Prostate gland (tissue), 2 donors: ENCODE results near the gene NEBL. TPM values are rescaled to one million over a fixed set of nuclear protein-coding genes. Genes with fewer than 3 reads are reported as not detected.

ENCODE experiments used
- DNase-seq: peaks from one replicate; pipeline ENCODE4 v3.0.0-alpha.2; 2019; ENCODE audit warnings: low spot score
- H3K27ac ChIP-seq, 2 donors: fragments of 200-600 bp; sonication (generic); 2 replicates each; pipeline ENCODE4 v1.5.1; 2017 to 2019
- H3K27me3 ChIP-seq: fragments of 200-600 bp; sonication (generic); replicated peaks from 2 replicates; pipeline ENCODE4 v1.5.1; 2019; ENCODE audit not compliant: insufficient read depth
- H3K36me3 ChIP-seq, 2 donors: fragments of 200-600 bp; sonication (generic); 1 replicate in 1 of 2; 2 replicates in 1 of 2; pipeline versions ENCODE4 v1.5.1 to v1.8.1; 2017 to 2019
- H3K4me1 ChIP-seq: fragments of 200-600 bp; sonication (generic); replicated peaks from 2 replicates; pipeline ENCODE4 v1.5.1; 2019
- H3K4me3 ChIP-seq, 2 donors: fragments of 200-600 bp; sonication (generic); 2 replicates each; pipeline ENCODE4 v1.5.1; 2017 to 2019
- H3K9me3 ChIP-seq: fragments of 200-600 bp; sonication (generic); 2 replicates; pipeline ENCODE4 v1.5.1; 2017
- CTCF ChIP-seq, 4 experiments: fragments of 200-600 bp in 2 of 4; fragments of 450-650 bp in 2 of 4; sonication (generic) in 2 of 4; IDR thresholded peaks; 1 replicate in 3 of 4; 2 replicates in 1 of 4; pipeline ENCODE4 v1.5.1; 2016 to 2019; ENCODE audit warnings: antibody characterized with exemption in 4 of 4, mild to moderate bottlenecking in 2 of 4, moderate library complexity in 2 of 4
- POLR2A ChIP-seq: fragments of 450-650 bp; IDR thresholded peaks from one replicate; pipeline ENCODE4 v1.6.1; 2016; ENCODE audit warnings: antibody characterized with exemption, mild to moderate bottlenecking
- POLR2AphosphoS5 ChIP-seq: sonication (generic); formaldehyde crosslinking; IDR thresholded peaks from one replicate; pipeline ENCODE4 v1.6.1; 2017; ENCODE audit warnings: antibody characterized with exemption
- WGBS: methylation state at CpG from one replicate; pipeline ENCODE4 v1.1.5; 2018; 5-methylcytosine and 5-hydroxymethylcytosine counted together
- intact Hi-C: fragments of 100-400 bp; cut with DNase I; formaldehyde crosslinking; loops from one replicate; pipeline ENCODE4 v1.14.2; 2022
- total RNA-seq, 2 donors: library from RNA; depleted of rRNA; stranded (reverse); fragments of >200 nt; gene quantifications; one replicate each; pipeline ENCODE4 v1.1.0, GENCODE V29; 2016

The NEBL gene
- total RNA-seq, 2 donors from 2014 or later: 22.5 to 29.0 TPM

DNA sequence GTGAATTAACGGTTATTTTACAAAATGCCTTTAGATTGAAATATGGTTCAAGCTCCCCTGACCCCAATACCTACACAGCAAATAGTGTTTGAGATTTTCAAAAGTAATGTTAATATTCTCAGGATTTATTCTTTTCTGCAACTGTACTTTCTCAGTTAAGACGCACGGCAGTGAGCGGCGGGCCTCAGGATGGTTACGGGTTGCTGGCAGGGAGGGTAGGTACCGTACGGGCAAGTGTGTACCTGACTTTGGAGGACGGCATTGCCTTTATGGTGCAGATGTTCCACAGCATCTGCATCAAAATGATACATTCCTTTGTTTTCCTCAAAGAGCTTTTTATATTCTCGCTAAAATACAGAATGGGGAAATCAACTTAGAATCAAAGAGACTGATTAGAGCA, 44.8 kb downstream of the NEBL start:
- Histone ChIP-seq H3K9me3 (no peaks in the 10 kb centered on the region), H3K36me3 (no peaks in the 10 kb centered on the region), H3K4me3 (no peak overlapping the region), H3K4me1 (no peaks in the 10 kb centered on the region), H3K27ac (no peak overlapping the region), H3K27me3 (no peaks in the 10 kb centered on the region)
- no peak for DNase-seq
- intact Hi-C loops: no loop called here
- WGBS: 92% methylated on average over 10 of the region's 10 CpGs
- TF ChIP-seq CTCF (IDR thresholded peaks at IDR 0.05): no peak
- no peak for TF ChIP-seq POLR2AphosphoS5
- TF ChIP-seq POLR2A: no peak

GRCh38 chr10:20847512-20847911, 49.6 kb downstream of the NEBL start:
- Histone ChIP-seq H3K4me1 (no peaks in the 10 kb centered on the region), H3K27me3 (no peaks in the 10 kb centered on the region), H3K9me3 (no peaks in the 10 kb centered on the region), H3K4me3 (no peak overlapping the region), H3K27ac (no peak overlapping the region), H3K36me3 (no peaks in the 10 kb centered on the region)
- 74% methylated on average over 2 of the region's 2 CpGs for WGBS
- intact Hi-C loops: no loop called here
- no peak for TF ChIP-seq POLR2A
- no peak for TF ChIP-seq POLR2AphosphoS5
- no peak for TF ChIP-seq CTCF (IDR thresholded peaks at IDR 0.05)
- no peak for DNase-seq

DNA sequence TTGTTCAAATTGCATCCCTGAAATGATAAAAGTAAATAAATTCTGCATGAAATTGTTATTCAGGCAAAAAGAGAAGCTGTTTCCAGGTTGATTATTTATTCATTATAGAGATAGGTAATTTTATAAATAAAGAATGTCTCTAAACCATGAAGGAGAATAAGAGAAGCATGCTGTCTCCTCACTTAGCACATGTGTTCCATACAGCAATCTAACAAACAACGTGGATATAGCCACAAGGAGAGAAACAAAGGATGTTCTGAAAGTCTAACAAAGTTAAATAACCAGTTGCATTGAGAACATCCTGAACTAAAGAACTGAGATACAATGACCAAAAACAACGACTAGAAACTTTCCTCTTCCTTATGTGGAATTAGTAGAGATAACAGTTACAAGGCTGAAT, 50.8 kb downstream of the NEBL start:
- H3K36me3 ChIP-seq: no peaks in the 10 kb centered on the region
- 68% methylated on average over 2 of the region's 2 CpGs for WGBS
- no peak for DNase-seq
- no peaks in the 10 kb centered on the region for H3K9me3 ChIP-seq
- no peaks in the 10 kb centered on the region for H3K4me1 ChIP-seq
- no peaks in the 10 kb centered on the region for H3K27me3 ChIP-seq
- intact Hi-C loops: no loop called here
- H3K27ac ChIP-seq: no peak overlapping the region
- TF ChIP-seq POLR2A: no peak
- no peak for TF ChIP-seq POLR2AphosphoS5
- no peak for TF ChIP-seq CTCF (IDR thresholded peaks at IDR 0.05)
- no peak overlapping the region for H3K4me3 ChIP-seq

- 70% methylated on average over 2 of the region's 2 CpGs for WGBS
- intact Hi-C loops: no loop called here
- H3K27ac ChIP-seq: no peak overlapping the region
- H3K4me3 ChIP-seq: no peak overlapping the region
- no peaks in the 10 kb centered on the region for H3K4me1 ChIP-seq
- no peaks in the 10 kb centered on the region for H3K9me3 ChIP-seq
- no peaks in the 10 kb centered on the region for H3K36me3 ChIP-seq
- TF ChIP-seq POLR2A: no peak
- no peak for TF ChIP-seq CTCF (IDR thresholded peaks at IDR 0.05)
- no peak for TF ChIP-seq POLR2AphosphoS5
- DNase-seq: no peak
- no peaks in the 10 kb centered on the region for H3K27me3 ChIP-seq
Observed at GRCh38 chr10:20841419-20841818, 55.7 kb downstream of the NEBL start.

- 91% methylated on average over 3 of the region's 3 CpGs for WGBS
- no peaks in the 10 kb centered on the region for H3K9me3 ChIP-seq
- no peaks in the 10 kb centered on the region for H3K4me1 ChIP-seq
- intact Hi-C loops: no loop called here
- no peaks in the 10 kb centered on the region for H3K36me3 ChIP-seq
- DNase-seq: no peak
- TF ChIP-seq POLR2A: no peak
- TF ChIP-seq POLR2AphosphoS5: no peak
- no peak for TF ChIP-seq CTCF (IDR thresholded peaks at IDR 0.05)
- H3K27ac ChIP-seq: no peak overlapping the region
- H3K27me3 ChIP-seq: no peaks in the 10 kb centered on the region
- no peak overlapping the region for H3K4me3 ChIP-seq
Observed at GRCh38 chr10:20839910-20840309, 57.2 kb downstream of the NEBL start.
